NCI-H1092 treated with DMSO at 0.1 percent for 48 hours (cell line): ENCODE results near the gene AFAP1L2.

ENCODE experiments used
- DNase-seq: peaks from one replicate; lab custom pipeline; 2025; lab: John Stamatoyannopoulos, UW

Gene AFAP1L2

GRCh38 chr10:114288424-114289095, 115.7 kb downstream of the AFAP1L2 start:
- no peak for DNase-seq

GRCh38 chr10:114286921-114287320, 117.4 kb downstream of the AFAP1L2 start:
- DNase-seq = no peak

GRCh38 chr10:114285961-114286441, 118.3 kb downstream of the AFAP1L2 start:
- DNase-seq = no peak

- DNase-seq = no peak
These were observed 119.8 kb downstream of the AFAP1L2 start for GRCh38 chr10:114284346-114285071.

- no peak for DNase-seq
These were observed 120.6 kb downstream of the AFAP1L2 start for GRCh38 chr10:114283535-114284234.

GRCh38 chr10:114283091-114283490, 121.2 kb downstream of the AFAP1L2 start:
- DNase-seq = no peak

GRCh38 chr10:114282526-114282925, 121.8 kb downstream of the AFAP1L2 start:
- no peak for DNase-seq

- DNase-seq = no peak
These were observed 122.8 kb downstream of the AFAP1L2 start for GRCh38 chr10:114281461-114281860.

- DNase-seq = no peak
These were observed 123.3 kb downstream of the AFAP1L2 start for GRCh38 chr10:114281006-114281405.

GRCh38 chr10:114279901-114280644, 124.2 kb downstream of the AFAP1L2 start:
- DNase-seq = no peak

GRCh38 chr10:114279289-114279688, 125.0 kb downstream of the AFAP1L2 start:
- no peak for DNase-seq

- no peak for DNase-seq
These were observed 125.5 kb downstream of the AFAP1L2 start for GRCh38 chr10:114278884-114279191.

GRCh38 chr10:114278140-114278883, 126.0 kb downstream of the AFAP1L2 start:
- DNase-seq = no peak

- no peak for DNase-seq
These were observed 127.6 kb downstream of the AFAP1L2 start for GRCh38 chr10:114276671-114277070.

- no peak for DNase-seq
These were observed 128.2 kb downstream of the AFAP1L2 start for GRCh38 chr10:114276066-114276465.

GRCh38 chr10:114274616-114275453, 129.5 kb downstream of the AFAP1L2 start:
- no peak for DNase-seq

- no peak for DNase-seq
These were observed 130.4 kb downstream of the AFAP1L2 start for GRCh38 chr10:114273910-114274309.

- DNase-seq = no peak
These were observed 131.6 kb downstream of the AFAP1L2 start for GRCh38 chr10:114272696-114273095.

GRCh38 chr10:114271779-114272167, 132.5 kb downstream of the AFAP1L2 start:
- no peak for DNase-seq

GRCh38 chr10:114271075-114271778, 133.1 kb downstream of the AFAP1L2 start:
- DNase-seq = no peak
